ENCODE measurements around the gene RAB3A. TPM values are rescaled to one million over a fixed set of nuclear protein-coding genes. Genes with fewer than 3 reads are reported as not detected.

RAB3A gene
- total and polyA plus RNA-seq, 5 experiments from 2014 or later: 1.3 to 3.8 (median 2.3) TPM

GRCh38 chr19:18193388-18194180 is 10.3 kb downstream of the RAB3A start:
- Mint-ChIP-seq H3K4me3 (peak overlapping the region; percentile 78 to 98 (median 90)), H3K27ac (peak overlapping the region; percentile 79 to 99 (median 93)), H3K9me3 (no peaks in the 10 kb centered on the region), H3K4me1 (peaks cover 8 to 28% (median 24%) of the 10 kb centered on the region in 4 donors), H3K36me3 (peaks cover 0 to 22% (median 0%) of the 10 kb centered on the region in 3 donors), H3K27me3 (peaks cover 0 to 4% (median 0%) of the 10 kb centered on the region in 5 donors)
- DNase-seq (no peak), ATAC-seq (no peak)
- POLR2A ChIA-PET: interaction anchor here (0.7 to 5.2 kb wide), 12 partner anchors 10 to 334 kb away, joined by 3 to 72 read pairs (median 4); partner anchors contain the start of genes JUND, RAB3A and RPL18A

GRCh38 chr19:18192673-18193387 is 11.0 kb downstream of the RAB3A start, which contains the start of gene MPV17L2:
MPV17L2 (plus strand) TSS chr19:18193218; CDS start chr19:18193282, 64 bp downstream.
- peak within 1 kb of the TSS; percentile 78 to 98 (median 90) for H3K4me3 Mint-ChIP-seq
- H3K4me1 Mint-ChIP-seq: peaks cover 7 to 28% (median 24%) of the 10 kb centered on the region in 4 donors
- ATAC-seq: peak; percentile 89
- peaks cover 0 to 14% (median 0%) of the 10 kb centered on the region in 3 donors for H3K36me3 Mint-ChIP-seq
- POLR2A ChIA-PET: interaction anchor here (0.6 to 5.2 kb wide), 18 partner anchors 11 to 333 kb away, joined by 3 to 72 read pairs (median 5); partner anchors contain the start of genes IFI30, JUND, RAB3A and RPL18A
- peaks cover 0 to 4% (median 0%) of the 10 kb centered on the region in 5 donors for H3K27me3 Mint-ChIP-seq
- DNase-seq: peak; percentile 94 to 100 (median 98)
- H3K27ac Mint-ChIP-seq: peak within 1 kb of the TSS; percentile 79 to 99 (median 93)
- H3K9me3 Mint-ChIP-seq: no peaks in the 10 kb centered on the region

GRCh38 chr19:18191640-18192062 is 12.2 kb downstream of the RAB3A start:
- Mint-ChIP-seq H3K27me3 (peaks cover 0 to 4% (median 0%) of the 10 kb centered on the region in 5 donors), H3K9me3 (no peaks in the 10 kb centered on the region), H3K4me3 (peak overlapping the region; percentile 78 to 98 (median 90)), H3K27ac (peak overlapping the region in 9 of 10 donors; percentile 16 to 99 (median 93)), H3K36me3 (peaks cover 0 to 8% (median 0%) of the 10 kb centered on the region in 3 donors), H3K4me1 (peaks cover 7 to 28% (median 24%) of the 10 kb centered on the region in 4 donors)
- POLR2A ChIA-PET: interaction anchor here (0.6 to 5.2 kb wide), 13 partner anchors 12 to 574 kb away, joined by 3 to 72 read pairs (median 5); partner anchors contain the start of genes IFI30, JUND, LSM4 and RAB3A
- no peak for ATAC-seq
- no peak for DNase-seq

GRCh38 chr19:18190278-18190677 is 13.6 kb downstream of the RAB3A start:
- H3K27ac Mint-ChIP-seq: peak overlapping the region in 1 of 10 donors; percentile 79
- H3K9me3 Mint-ChIP-seq: no peaks in the 10 kb centered on the region
- peaks cover 0 to 4% (median 0%) of the 10 kb centered on the region in 5 donors for H3K27me3 Mint-ChIP-seq
- H3K4me1 Mint-ChIP-seq: peaks cover 7 to 28% (median 24%) of the 10 kb centered on the region in 4 donors
- peaks cover 0 to 3% (median 0%) of the 10 kb centered on the region in 3 donors for H3K36me3 Mint-ChIP-seq
- POLR2A ChIA-PET: interaction anchor here (0.7 to 4.0 kb wide), 5 partner anchors 62 to 263 kb away, joined by 3 to 44 read pairs (median 3); no protein-coding TSS in a partner anchor
- peak overlapping the region in 1 of 10 donors; percentile 33 for H3K4me3 Mint-ChIP-seq
- DNase-seq (no peak), ATAC-seq (no peak)

- POLR2A ChIA-PET: no interaction called here
- H3K4me1 Mint-ChIP-seq: peaks cover 0 to 5% (median 0%) of the 10 kb centered on the region in 4 donors
- no peak overlapping the region for H3K4me3 Mint-ChIP-seq
- no peaks in the 10 kb centered on the region for H3K9me3 Mint-ChIP-seq
- no peaks in the 10 kb centered on the region for H3K36me3 Mint-ChIP-seq
- H3K27ac Mint-ChIP-seq: peak overlapping the region in 1 of 10 donors; percentile 73
- ATAC-seq: no peak
- no peak for DNase-seq
- peaks cover 0 to 3% (median 0%) of the 10 kb centered on the region in 5 donors for H3K27me3 Mint-ChIP-seq
Measured at GRCh38 chr19:18185538-18185937, 18.3 kb downstream of the RAB3A start.

- POLR2A ChIA-PET: no interaction called here
- ATAC-seq (no peak), DNase-seq (no peak)
- peaks cover 0 to 10% (median 0%) of the 10 kb centered on the region in 4 donors for H3K4me1 Mint-ChIP-seq
- no peaks in the 10 kb centered on the region for H3K36me3 Mint-ChIP-seq
- peaks cover 0 to 3% (median 0%) of the 10 kb centered on the region in 5 donors for H3K27me3 Mint-ChIP-seq
- H3K27ac Mint-ChIP-seq: no peak overlapping the region
- H3K4me3 Mint-ChIP-seq: no peak overlapping the region
- no peaks in the 10 kb centered on the region for H3K9me3 Mint-ChIP-seq
Measured at GRCh38 chr19:18183529-18183928, 20.3 kb downstream of the RAB3A start.

- ATAC-seq: no peak
- H3K4me3 Mint-ChIP-seq: no peak overlapping the region
- peaks cover 0 to 3% (median 0%) of the 10 kb centered on the region in 5 donors for H3K27me3 Mint-ChIP-seq
- H3K36me3 Mint-ChIP-seq: no peaks in the 10 kb centered on the region
- POLR2A ChIA-PET: no interaction called here
- peaks cover 0 to 26% (median 3%) of the 10 kb centered on the region in 4 donors for H3K4me1 Mint-ChIP-seq
- no peaks in the 10 kb centered on the region for H3K9me3 Mint-ChIP-seq
- H3K27ac Mint-ChIP-seq: no peak overlapping the region
- no peak for DNase-seq
Measured at GRCh38 chr19:18179957-18180356, 23.9 kb downstream of the RAB3A start.

GRCh38 chr19:18176367-18177310 is 27.2 kb downstream of the RAB3A start:
- peak overlapping the region in 2 of 10 donors; percentile 65 to 68 for H3K27ac Mint-ChIP-seq
- POLR2A ChIA-PET: interaction anchor here (0.6 to 1.4 kb wide), 2 partner anchors 146 to 751 kb away, joined by 3 to 4 read pairs; partner anchors contain the start of gene LSM4
- peak overlapping the region in 2 of 10 donors; percentile 5 to 25 for H3K4me3 Mint-ChIP-seq
- no peaks in the 10 kb centered on the region for H3K9me3 Mint-ChIP-seq
- DNase-seq (no peak), ATAC-seq (no peak)
- H3K36me3 Mint-ChIP-seq: no peaks in the 10 kb centered on the region
- H3K4me1 Mint-ChIP-seq: peaks cover 3 to 49% (median 15%) of the 10 kb centered on the region in 4 donors
- H3K27me3 Mint-ChIP-seq: peaks cover 0 to 2% (median 0%) of the 10 kb centered on the region in 5 donors

GRCh38 chr19:18174983-18175382 is 28.9 kb downstream of the RAB3A start:
- Mint-ChIP-seq H3K36me3 (peaks cover 0 to 4% (median 0%) of the 10 kb centered on the region in 3 donors), H3K27ac (peak overlapping the region in 1 of 10 donors; percentile 51), H3K4me3 (peak overlapping the region; percentile 4 to 90 (median 27)), H3K9me3 (no peaks in the 10 kb centered on the region), H3K27me3 (no peaks in the 10 kb centered on the region), H3K4me1 (peaks cover 4 to 57% (median 16%) of the 10 kb centered on the region in 4 donors)
- DNase-seq: no peak
- POLR2A ChIA-PET: interaction anchor here (0.6 to 1.5 kb wide), 3 partner anchors 10 to 839 kb away, joined by 3 to 9 read pairs (median 4); no protein-coding TSS in a partner anchor
- ATAC-seq: no peak

GRCh38 chr19:18173572-18174288 is 30.1 kb downstream of the RAB3A start, which contains the start of gene IFI30:
IFI30 (plus strand) TSS chr19:18173813; CDS start chr19:18173842, 29 bp downstream.
- Mint-ChIP-seq H3K4me1 (peaks cover 4 to 55% (median 16%) of the 10 kb centered on the region in 4 donors), H3K27me3 (no peaks in the 10 kb centered on the region), H3K27ac (peak within 1 kb of the TSS; percentile 44 to 91 (median 78)), H3K36me3 (peaks cover 0 to 11% (median 0%) of the 10 kb centered on the region in 3 donors), H3K4me3 (peak within 1 kb of the TSS; percentile 85 to 93 (median 89)), H3K9me3 (no peaks in the 10 kb centered on the region)
- POLR2A ChIA-PET: interaction anchor here (0.9 to 1.3 kb wide), 2 partner anchors 8 to 18 kb away, joined by 3 to 9 read pairs; no protein-coding TSS in a partner anchor
- peak; percentile 85 for ATAC-seq
- peak in 8 of 10 donors; percentile 41 to 75 (median 53) for DNase-seq
